K562 (cell line): Measurements from ENCODE around the gene MRPS33. TPM values are rescaled to one million over a fixed set of nuclear protein-coding genes. Genes with fewer than 3 reads are reported as not detected.

Experiments
- ATAC-seq: fragments of 200-7000 bp; cut with Tn5 transposase; 3 replicates; pipeline ENCODE4 v1.9.1; 2020; ENCODE audit warnings: moderate library complexity
- BruUV-seq: library from RNA; stranded (reverse); fragments of 400-500 nt; replicated peaks from 2 replicates; lab custom pipeline; 2021; lab: Mats Ljungman, UMichigan
- CTCF ChIA-PET: fragments of 300-600 bp; formaldehyde crosslinking; extraction: SDS; loops from one replicate; lab custom pipeline; 2021; ENCODE audit warnings: low intra/inter-chr PET ratio; lab: Yijun Ruan, JAX
- POLR2A ChIA-PET: fragments of 300-600, 350-650 bp; sonication (Branson Sonifier 250); formaldehyde crosslinking; extraction: SDS; loops from one replicate; lab custom pipeline; 2021; ENCODE audit warnings: antibody characterized with exemption, inconsistent platforms; lab: Yijun Ruan, JAX
- DNase-seq, 4 experiments: peaks; one replicate each; pipeline versions ENCODE4 v3.0.0 to v3.0.0-alpha.2; 2011 to 2018; ENCODE audit warnings: low spot score in 3 of 4, mixed read lengths in 3 of 4; ENCODE audit errors: extremely low read depth in 1 of 4
- FAIRE-seq: peaks from 2 replicates; lab custom pipeline; 2011; peaks lifted over from hg19 to GRCh38; lab: Jason Lieb, UNC
- H2AFZ ChIP-seq: 2 replicates; pipeline ENCODE4 v1.6.0; 2011; ENCODE audit warnings: low read depth, low read length, control low read depth, inconsistent platforms
- H3K27ac ChIP-seq: fragments of 200-600 bp; 3 replicates; pipeline ENCODE4 v1.8.0; 2011; ENCODE audit warnings: low read depth, mild to moderate bottlenecking, control low read depth, inconsistent platforms, low read length, moderate library complexity, mixed read lengths; ENCODE audit errors: extremely low read depth
- H3K27me3 ChIP-seq, 2 experiments: fragments of 300-600 bp in 1 of 2; 2 replicates in 1 of 2; 3 replicates in 1 of 2; pipeline versions ENCODE4 v1.6.0 to v1.8.0; 2011; ENCODE audit warnings: inconsistent platforms in 2 of 2, low read length in 2 of 2, mild to moderate bottlenecking in 1 of 2, mixed read lengths in 1 of 2, moderate library complexity in 1 of 2; ENCODE audit not compliant: control insufficient read depth in 2 of 2, insufficient read depth in 2 of 2
- H3K36me3 ChIP-seq: fragments of 300-600 bp; 3 replicates; pipeline ENCODE4 v1.8.0; 2011; ENCODE audit warnings: mild to moderate bottlenecking, low read length, inconsistent platforms; ENCODE audit not compliant: control insufficient read depth, insufficient read depth
- H3K4me1 ChIP-seq, 2 experiments: fragments of 200-600 bp in 1 of 2; replicated peaks in 1 of 2; 2 replicates in 1 of 2; 3 replicates in 1 of 2; pipeline versions ENCODE4 v1.5.1 to v1.8.0; 2011; ENCODE audit warnings: inconsistent platforms in 2 of 2, low read length in 2 of 2, mild to moderate bottlenecking in 1 of 2, mixed read lengths in 1 of 2, moderate library complexity in 1 of 2; ENCODE audit not compliant: control insufficient read depth in 2 of 2, insufficient read depth in 2 of 2
- H3K4me2 ChIP-seq: 2 replicates; pipeline ENCODE4 v1.6.1; 2011; ENCODE audit warnings: low read length, control low read depth, inconsistent platforms, mixed read lengths; ENCODE audit not compliant: insufficient read depth
- H3K4me3 ChIP-seq: fragments of 200-600 bp; sonication (generic), shearing (Covaris generic); 2 replicates; pipeline ENCODE4 v1.5.1; 2016; ENCODE audit warnings: control low read depth, inconsistent platforms
- H3K79me2 ChIP-seq: fragments of 200-600 bp; 3 replicates; pipeline ENCODE4 v1.8.0; 2011; ENCODE audit warnings: low read length, inconsistent platforms; ENCODE audit not compliant: control insufficient read depth, insufficient read depth
- H3K9ac ChIP-seq, 2 experiments: 2 replicates each; pipeline versions ENCODE4 v1.6.0 to v1.6.1; 2011; ENCODE audit warnings: low read depth in 2 of 2, low read length in 2 of 2, control low read depth in 1 of 2, inconsistent platforms in 1 of 2, mild to moderate bottlenecking in 1 of 2, mixed read lengths in 1 of 2; ENCODE audit not compliant: insufficient read depth in 1 of 2
- H3K9me1 ChIP-seq: one replicate; pipeline ENCODE4 v1.6.0; 2011; ENCODE audit warnings: inconsistent platforms, mild to moderate bottlenecking, low read length, moderate library complexity; ENCODE audit not compliant: control insufficient read depth, insufficient read depth
- H3K9me3 ChIP-seq: replicated peaks from 2 replicates; pipeline ENCODE4 v1.5.1; 2011; ENCODE audit warnings: low read depth, low read length, inconsistent platforms; ENCODE audit not compliant: control insufficient read depth, insufficient read depth
- H4K20me1 ChIP-seq: replicated peaks from 2 replicates; pipeline ENCODE4 v1.6.1; 2011; ENCODE audit warnings: low read length, inconsistent platforms, mixed read lengths; ENCODE audit not compliant: control insufficient read depth, insufficient read depth
- ARID2 ChIP-seq: fragments of 450-650 bp; IDR thresholded peaks from 2 replicates; pipeline ENCODE4 v1.6.1; 2017; ENCODE audit warnings: antibody characterized with exemption, mild to moderate bottlenecking
- GATA2 ChIP-seq: sonication (generic); formaldehyde crosslinking; IDR thresholded peaks from 2 replicates; pipeline ENCODE4 v1.4.0; 2020; ENCODE audit warnings: mild to moderate bottlenecking, missing genetic modification reagents
- HNRNPL ChIP-seq: fragments of 200-400 bp; formaldehyde crosslinking; IDR thresholded peaks from 2 replicates; pipeline ENCODE4 v1.6.1; 2017; ENCODE audit warnings: low read depth, mild to moderate bottlenecking, low read length
- JUN ChIP-seq, 2 experiments: sonication (generic) in 1 of 2; formaldehyde crosslinking in 1 of 2; IDR thresholded peaks; 2 replicates each; pipeline versions ENCODE4 v1.6.1 to v1.8.0; 2012 to 2022; ENCODE audit warnings: borderline replicate concordance in 2 of 2, mild to moderate bottlenecking in 2 of 2, improper control_type of control experiment in 1 of 2, low read depth in 1 of 2, low read length in 1 of 2, missing genetic modification reagents in 1 of 2
- MAFK ChIP-seq: IDR thresholded peaks from 2 replicates; pipeline ENCODE4 v1.6.1; 2011; ENCODE audit warnings: low read length, improper control_type of control experiment
- NUFIP1 ChIP-seq: fragments of 450-650 bp; IDR thresholded peaks from 2 replicates; pipeline ENCODE4 v1.6.1; 2018; ENCODE audit not compliant: partially characterized antibody
- RB1 ChIP-seq: fragments of 450-650 bp; IDR thresholded peaks from 2 replicates; pipeline ENCODE4 v1.6.1; 2017; ENCODE audit warnings: low read depth, mild to moderate bottlenecking
- ZNF644 ChIP-seq: fragments of 200-800 bp; sonication (Bioruptor generic); IDR thresholded peaks from 2 replicates; pipeline ENCODE4 v1.6.1; 2016; ENCODE audit warnings: low read depth, missing genetic modification characterization, missing compliant biosample characterization
- WGBS: fragments of 100-300 bp; shearing (Covaris generic); methylation state at CpG from one replicate; pipeline ENCODE4 v1.1.6; 2016; ENCODE audit warnings: low coverage, mixed read lengths; ENCODE audit not compliant: insufficient coverage; ENCODE audit errors: missing lambda C conversion rate; 5-methylcytosine and 5-hydroxymethylcytosine counted together
- in situ Hi-C: fragments of 300-500 bp; cut with MboI; formaldehyde crosslinking; loops from 4 replicates; pipeline ENCODE4 v1.15.0; 2018; ENCODE audit warnings: inconsistent platforms, mixed read lengths
- intact Hi-C: fragments of 100-400 bp; cut with micrococcal nuclease; formaldehyde crosslinking; loops from 2 replicates; pipeline ENCODE4 v1.14.2; 2022
- polyA plus RNA-seq, 8 experiments: library from polyadenylated mRNA; depleted of rRNA in 4 of 8; stranded (reverse) in 5 of 8; unstranded in 3 of 8; fragments of >200 nt; fragmentation: Nextera tagmentation in 2 of 8; fragmentation: Illumina TruSeq in 1 of 8; extraction: Ambion mirVana in 2 of 8; extraction: Trizol in 1 of 8; gene quantifications; 2 replicates each; pipeline versions ENCODE4 v1.2.1 to v1.2.3, GENCODE V29; 2011 to 2014; ENCODE audit warnings: inconsistent platforms in 1 of 8, missing spikeins in 1 of 8
- total RNA-seq, 7 experiments: library from RNA; depleted of rRNA in 6 of 7; stranded (reverse); fragments of >200 nt in 6 of 7; fragmentation: Illumina TruSeq in 2 of 7; extraction: Trizol in 2 of 7; gene quantifications; 2 replicates each; pipeline versions ENCODE4 v1.2.1 to v1.2.3, GENCODE V29; 2011 to 2021; ENCODE audit warnings: low replicate concordance in 1 of 7
- TF ChIP-seq, protein P1 (sequence below): fragments of 250-450 bp; sonication (Bioruptor Pico); IDR thresholded peaks from 2 replicates; pipeline ENCODE4 v1.4.0; 2020

MRPS33 gene
- total and polyA plus RNA-seq, 9 of the 15 experiments (the other 6 are each of a cell fraction or from before 2014, with no cell fraction given): 81.1 to 442 (median 149) TPM

DNA sequence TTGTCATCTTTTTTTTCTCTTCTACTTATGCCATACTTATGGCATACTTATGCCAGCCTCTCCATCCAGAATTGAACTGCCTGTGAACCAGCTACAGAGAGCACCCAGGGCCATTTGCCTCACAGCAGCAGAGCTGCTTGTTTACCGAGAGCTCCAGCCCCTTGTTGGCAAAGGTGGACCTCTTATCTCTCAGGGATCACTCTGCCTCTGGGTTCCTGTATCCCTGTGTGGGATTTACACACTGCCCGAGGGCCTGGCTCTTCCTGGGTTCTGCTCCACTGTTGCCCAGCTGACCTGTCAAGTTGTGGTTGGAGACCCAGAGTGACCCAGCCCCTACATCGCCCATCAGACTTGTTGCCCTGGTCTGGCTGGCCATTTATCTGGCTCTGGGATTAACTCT lies 22.3 kb downstream of the MRPS33 start:
- CTCF ChIA-PET: no interaction called here

DNA sequence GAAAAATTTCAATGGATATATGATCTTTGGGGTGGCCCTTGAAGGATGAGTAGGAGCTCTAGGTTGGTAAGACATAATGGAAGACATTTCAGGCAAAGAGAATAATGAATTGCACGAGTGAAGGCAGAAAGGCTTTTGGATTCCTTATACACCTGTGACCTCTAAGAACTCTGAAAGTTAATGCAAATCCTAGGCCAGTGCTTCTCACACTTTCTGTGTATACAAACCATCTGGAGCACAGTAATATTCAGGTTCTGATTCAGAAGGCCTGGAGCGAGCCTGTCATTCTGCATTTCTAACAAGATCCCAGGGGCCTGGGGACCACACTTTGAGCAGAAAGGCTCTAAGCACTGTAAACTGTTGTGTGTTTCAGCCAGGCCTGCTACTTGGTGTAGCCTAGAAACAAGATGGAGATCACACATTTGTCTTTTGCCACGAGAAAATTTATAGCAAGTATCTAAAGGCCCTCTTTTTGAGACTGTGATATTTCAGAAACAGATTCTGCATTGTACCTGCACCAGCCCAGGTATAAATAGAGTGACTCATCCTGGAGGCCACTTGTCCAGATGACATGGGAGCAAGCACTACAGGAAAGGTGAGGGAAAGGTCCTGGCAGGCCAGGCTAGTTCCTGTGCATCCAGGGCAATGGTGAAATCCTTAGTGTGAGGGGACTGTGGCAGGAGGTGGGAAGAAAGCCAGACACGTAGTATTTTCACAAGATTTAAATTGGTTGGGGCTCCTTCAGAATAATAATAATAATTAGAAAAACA lies 24.4 kb downstream of the MRPS33 start:
- in situ Hi-C loops: no loop called here
- no peaks in the 10 kb centered on the region for H3K4me1 ChIP-seq
- H3K27ac ChIP-seq: no peak overlapping the region
- no peak overlapping the region for H3K4me3 ChIP-seq
- no TSS peak for BruUV-seq
- ChIA-PET CTCF (no interaction called here), POLR2A (interaction anchor here (1.4 kb wide), 1 partner anchor 8 kb away, joined by 4 read pairs; no protein-coding TSS in a partner anchor)
- intact Hi-C loops: no loop called here
- H4K20me1 ChIP-seq: no peaks in the 10 kb centered on the region
- H3K9me1 ChIP-seq: no peaks in the 10 kb centered on the region
- no peaks in the 10 kb centered on the region for H3K36me3 ChIP-seq
- H2AFZ ChIP-seq: no peak overlapping the region
- FAIRE-seq (no peak), DNase-seq (no peak), ATAC-seq (no peak)
- peaks cover 2 to 8% of the 10 kb centered on the region in 2 experiments; a peak in 3 of 5 replicates for H3K27me3 ChIP-seq
- H3K4me2 ChIP-seq: no peak overlapping the region
- under 1% methylated on average over 4 of the region's 4 CpGs for WGBS
- H3K9ac ChIP-seq: no peak overlapping the region
- no peaks in the 10 kb centered on the region for H3K9me3 ChIP-seq
- no peaks in the 10 kb centered on the region for H3K79me2 ChIP-seq
- TF ChIP-seq MAFK (no peak), HNRNPL (no peak), JUN (IDR thresholded peaks at IDR 0.05; ENCODE audit: borderline replicate concordance, low read depth, low read length) (no peak), JUN (CRISPR knock-in tag; IDR thresholded peaks at IDR 0.05; ENCODE audit: borderline replicate concordance) (no peak), NUFIP1 (no peak), ZNF644 (tag) (no peak)
- TF ChIP-seq, protein P1, sequence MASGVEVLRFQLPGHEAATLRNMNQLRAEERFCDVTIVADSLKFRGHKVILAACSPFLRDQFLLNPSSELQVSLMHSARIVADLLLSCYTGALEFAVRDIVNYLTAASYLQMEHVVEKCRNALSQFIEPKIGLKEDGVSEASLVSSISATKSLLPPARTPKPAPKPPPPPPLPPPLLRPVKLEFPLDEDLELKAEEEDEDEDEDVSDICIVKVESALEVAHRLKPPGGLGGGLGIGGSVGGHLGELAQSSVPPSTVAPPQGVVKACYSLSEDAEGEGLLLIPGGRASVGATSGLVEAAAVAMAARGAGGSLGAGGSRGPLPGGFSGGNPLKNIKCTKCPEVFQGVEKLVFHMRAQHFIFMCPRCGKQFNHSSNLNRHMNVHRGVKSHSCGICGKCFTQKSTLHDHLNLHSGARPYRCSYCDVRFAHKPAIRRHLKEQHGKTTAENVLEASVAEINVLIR: no peak

More for the DNA sequence above, 22.3 kb downstream of the MRPS33 start:
- H3K9ac ChIP-seq: 0 out of 4 replicates have a peak overlapping the region, but pooled peaks of 1 of the 2 experiments have one; percentile 54
- POLR2A ChIA-PET: interaction anchor here (0.6 to 1.1 kb wide), 3 partner anchors 8 to 181 kb away, joined by 3 read pairs; no protein-coding TSS in a partner anchor
- H3K36me3 ChIP-seq: no peaks in the 10 kb centered on the region
- no peak overlapping the region for H3K27ac ChIP-seq
- no peaks in the 10 kb centered on the region for H3K9me3 ChIP-seq
- DNase-seq (no peak), ATAC-seq (no peak), FAIRE-seq (no peak)
- H3K79me2 ChIP-seq: no peaks in the 10 kb centered on the region
- WGBS: 0% methylated on average over 3 of the region's 3 CpGs
- H3K9me1 ChIP-seq: no peaks in the 10 kb centered on the region
- BruUV-seq: no TSS peak
- H4K20me1 ChIP-seq: no peaks in the 10 kb centered on the region
- H2AFZ ChIP-seq: no peak overlapping the region
- peaks cover 2 to 8% of the 10 kb centered on the region in 2 experiments; a peak in 3 of 5 replicates for H3K27me3 ChIP-seq
- intact Hi-C loops (no loop called here), in situ Hi-C loops (no loop called here)
- no peak for TF ChIP-seq RB1
- no peak for TF ChIP-seq ARID2
- TF ChIP-seq GATA2: 0 out of 2 replicates have a peak, but pooled peaks have one; percentile 19
- H3K4me2 ChIP-seq: no peak overlapping the region
- no peaks in the 10 kb centered on the region for H3K4me1 ChIP-seq
- H3K4me3 ChIP-seq: no peak overlapping the region
